Endothelial cell of umbilical vein (primary cell): ENCODE measurements around the gene CCDC184. TPM values are rescaled to one million over a fixed set of nuclear protein-coding genes. Genes with fewer than 3 reads are reported as not detected.

ENCODE experiments used
- BruUV-seq: library from RNA; stranded (reverse); fragments of 400-500 nt; replicated peaks from 2 replicates; lab custom pipeline; 2021; lab: Mats Ljungman, UMichigan
- CTCF ChIA-PET: fragments of 300-600, 350-600 bp; sonication (Branson Sonifier 250); formaldehyde crosslinking; loops from one replicate; lab custom pipeline; 2021; ENCODE audit warnings: antibody characterized with exemption, inconsistent platforms; lab: Charles Lee
- POLR2A ChIA-PET: fragments of 300-600, 350-600 bp; sonication (Branson Sonifier 250); formaldehyde crosslinking; loops from one replicate; lab custom pipeline; 2021; ENCODE audit warnings: antibody characterized with exemption, inconsistent platforms; lab: Charles Lee
- DNase-seq: peaks from one replicate; pipeline ENCODE4 v3.0.0-alpha.2; 2011; ENCODE audit warnings: low read depth, low spot score
- FAIRE-seq: peaks from 2 replicates; lab custom pipeline; 2011; peaks lifted over from hg19 to GRCh38; lab: Jason Lieb, UNC
- H2AFZ ChIP-seq: 2 replicates; pipeline ENCODE4 v1.6.0; 2012; ENCODE audit warnings: low read depth, low read length, control low read depth, inconsistent platforms
- H3K27ac ChIP-seq: 2 replicates; pipeline ENCODE4 v1.5.1; 2011; ENCODE audit warnings: low read depth, mild to moderate bottlenecking, control low read depth, low read length, moderate library complexity; ENCODE audit not compliant: insufficient read depth
- H3K27me3 ChIP-seq, 2 experiments: 2 replicates each; pipeline versions ENCODE4 v1.6.0 to v1.6.1; 2011; ENCODE audit warnings: low read length in 2 of 2, mixed read lengths in 1 of 2; ENCODE audit not compliant: control insufficient read depth in 2 of 2, insufficient read depth in 2 of 2
- H3K36me3 ChIP-seq, 2 experiments: 2 replicates in 1 of 2; 3 replicates in 1 of 2; pipeline ENCODE4 v1.5.1; 2011; ENCODE audit warnings: low read length in 2 of 2, mild to moderate bottlenecking in 1 of 2, moderate library complexity in 1 of 2; ENCODE audit not compliant: control insufficient read depth in 2 of 2, insufficient read depth in 2 of 2; ENCODE audit errors: extremely low read depth in 1 of 2
- H3K4me1 ChIP-seq: 3 replicates; pipeline ENCODE4 v1.5.1; 2011; ENCODE audit warnings: mild to moderate bottlenecking, low read length; ENCODE audit not compliant: control insufficient read depth, insufficient read depth; ENCODE audit errors: extremely low read depth
- H3K4me2 ChIP-seq: 2 replicates; pipeline ENCODE4 v1.6.1; 2011; ENCODE audit warnings: low read length, control low read depth, mixed read lengths; ENCODE audit not compliant: insufficient read depth
- H3K4me3 ChIP-seq, 3 experiments: fragments of 200-600 bp in 1 of 3; sonication (generic), shearing (Covaris generic) in 1 of 3; replicated peaks in 1 of 3; 2 replicates each; pipeline ENCODE4 v1.5.1; 2011 to 2016; ENCODE audit warnings: control low read depth in 3 of 3, low read length in 3 of 3, mild to moderate bottlenecking in 2 of 3, inconsistent platforms in 1 of 3, low read depth in 1 of 3, moderate library complexity in 1 of 3; ENCODE audit not compliant: insufficient read depth in 1 of 3
- H3K79me2 ChIP-seq: 2 replicates; pipeline ENCODE4 v1.6.0; 2012; ENCODE audit warnings: low read length, inconsistent platforms; ENCODE audit not compliant: control insufficient read depth, insufficient read depth
- H3K9ac ChIP-seq: replicated peaks from 2 replicates; pipeline ENCODE3; 2011; ENCODE audit warnings: low read length, control low read depth; ENCODE audit not compliant: insufficient read depth; ENCODE audit errors: extremely low read depth
- H3K9me1 ChIP-seq: replicated peaks from 3 replicates; pipeline ENCODE4 v1.6.0; 2011; ENCODE audit warnings: mild to moderate bottlenecking, low read length; ENCODE audit not compliant: control insufficient read depth, insufficient read depth; ENCODE audit errors: extremely low read depth
- H3K9me3 ChIP-seq: replicated peaks from 2 replicates; pipeline ENCODE4 v1.5.1; 2012; ENCODE audit warnings: low read length, inconsistent platforms; ENCODE audit not compliant: control insufficient read depth, insufficient read depth
- H4K20me1 ChIP-seq: replicated peaks from 2 replicates; pipeline ENCODE3; 2011; ENCODE audit warnings: mild to moderate bottlenecking, low read length; ENCODE audit not compliant: control insufficient read depth, insufficient read depth; ENCODE audit errors: extremely low read depth
- CTCF ChIP-seq, 2 donors: IDR thresholded peaks; 1 replicate in 1 of 2; 2 replicates in 1 of 2; pipeline ENCODE4 v1.5.1; 2011; ENCODE audit warnings: low read length in 2 of 2, mild to moderate bottlenecking in 2 of 2, moderate library complexity in 2 of 2, control low read depth in 1 of 2, inconsistent platforms in 1 of 2, low read depth in 1 of 2; ENCODE audit not compliant: insufficient read depth in 1 of 2; ENCODE audit errors: extremely low read depth in 1 of 2
- EZH2 ChIP-seq: IDR thresholded peaks from 2 replicates; pipeline ENCODE4 v1.6.1; 2012; ENCODE audit warnings: borderline replicate concordance, low read depth, mild to moderate bottlenecking, moderate library complexity, low read length, inconsistent platforms; ENCODE audit not compliant: severe bottlenecking
- FOS ChIP-seq: IDR thresholded peaks from 2 replicates; pipeline ENCODE4 v1.6.1; 2011; ENCODE audit warnings: mild to moderate bottlenecking, low read length, moderate library complexity, borderline replicate concordance; ENCODE audit not compliant: insufficient read depth
- GATA2 ChIP-seq: IDR thresholded peaks from 2 replicates; pipeline ENCODE4 v1.7.0; 2011; ENCODE audit warnings: low read depth, mild to moderate bottlenecking, moderate library complexity, mixed read lengths, low read length; ENCODE audit not compliant: insufficient read length, insufficient read depth
- JUN ChIP-seq: IDR thresholded peaks from 2 replicates; pipeline ENCODE4 v1.6.1; 2011; ENCODE audit warnings: borderline replicate concordance, low read depth; ENCODE audit not compliant: insufficient read length, insufficient read depth
- MAX ChIP-seq: IDR thresholded peaks from 2 replicates; pipeline ENCODE4 v1.6.1; 2011; ENCODE audit not compliant: insufficient read depth, insufficient read length
- MYC ChIP-seq: IDR thresholded peaks from one replicate; pipeline ENCODE4 v1.6.1; 2011; ENCODE audit warnings: mild to moderate bottlenecking, low read depth, low read length
- POLR2A ChIP-seq: IDR thresholded peaks from 2 replicates; pipeline ENCODE4 v1.6.1; 2012; ENCODE audit warnings: low read depth, mild to moderate bottlenecking, control low read depth, low read length
- POLR2AphosphoS5 ChIP-seq: IDR thresholded peaks from 2 replicates; pipeline ENCODE4 v1.6.1; 2012; ENCODE audit warnings: low read depth, mild to moderate bottlenecking, control low read depth, low read length, moderate library complexity; ENCODE audit not compliant: insufficient read depth
- dilution Hi-C: fragments of 300-500 bp; cut with MboI; formaldehyde crosslinking; loops from one replicate; pipeline ENCODE4 v1.15.0; 2019; ENCODE audit warnings: low sequenced_read_pairs; ENCODE audit not compliant: extremely low pct_ligation_motif_present
- intact Hi-C: fragments of 100-400 bp; cut with micrococcal nuclease; formaldehyde crosslinking; loops from one replicate; pipeline ENCODE4 v1.10.0; 2022
- polyA plus RNA-seq, 4 experiments: library from polyadenylated mRNA; depleted of rRNA in 3 of 4; stranded (reverse) in 3 of 4; unstranded in 1 of 4; fragments of >200 nt; gene quantifications; 2 replicates each; pipeline versions ENCODE4 v1.2.1 to v1.2.3, GENCODE V29; 2011 to 2012; ENCODE audit warnings: missing spikeins in 1 of 4
- total RNA-seq: library from RNA; stranded (reverse); gene quantifications from 2 replicates; pipeline ENCODE4 v1.2.3, GENCODE V29; 2021

CCDC184 gene
- total and polyA plus RNA-seq, 2 donors (not counting 3 experiments of a cell fraction or from before 2014, with no cell fraction given) = 0.18 to 0.39 TPM

- DNase-seq = peak; percentile 73
- CTCF ChIA-PET = interaction anchor here (1.4 kb wide), 1 partner anchor 77 kb away, joined by 5 read pairs; no protein-coding TSS in a partner anchor
- BruUV-seq = no TSS peak
These were observed 22.6 kb upstream of the CCDC184 start for GRCh38 chr12:48160807-48161206.

More at GRCh38 chr12:48160807-48161206, 22.6 kb upstream of the CCDC184 start:
- H3K27me3 ChIP-seq = peaks cover 8 to 20% of the 10 kb centered on the region in 2 experiments
- no peaks in the 10 kb centered on the region for H3K9me3 ChIP-seq
- no peak overlapping the region for H3K4me3 ChIP-seq
- dilution Hi-C loops (no loop called here), intact Hi-C loops (loop anchor here (5.0 kb wide), 1 partner anchor 159 kb away; the partner anchor contains the start of gene COL2A1)
- H3K36me3 ChIP-seq = no peaks in the 10 kb centered on the region
- H3K27ac ChIP-seq = no peak overlapping the region
- no peak for TF ChIP-seq JUN
- no peak for TF ChIP-seq GATA2
- TF ChIP-seq EZH2 = no peak
- no peak for TF ChIP-seq POLR2A
- no peak for TF ChIP-seq CTCF (IDR thresholded peaks at IDR 0.05; ENCODE audit: extremely low read depth in 1 of 2, insufficient read depth in 1 of 2, low read depth in 1 of 2, low read length in 2 of 2)
- no peak for TF ChIP-seq POLR2AphosphoS5
- TF ChIP-seq MAX = no peak
- TF ChIP-seq FOS = no peak
- TF ChIP-seq MYC = no peak
- no peak overlapping the region for H3K9ac ChIP-seq
- FAIRE-seq = no peak
- no peaks in the 10 kb centered on the region for H4K20me1 ChIP-seq
- peaks cover 3% of the 10 kb centered on the region for H3K4me1 ChIP-seq
- POLR2A ChIA-PET = no interaction called here
- H3K4me2 ChIP-seq = no peak overlapping the region
- no peaks in the 10 kb centered on the region for H3K9me1 ChIP-seq
- H2AFZ ChIP-seq = no peak overlapping the region
- H3K79me2 ChIP-seq = peaks cover 8% of the 10 kb centered on the region
